B cell (primary cell): ENCODE measurements around the gene GRID1. TPM values are rescaled to one million over a fixed set of nuclear protein-coding genes. Genes with fewer than 3 reads are reported as not detected.

Experiments
- ATAC-seq: fragments of 200-7000 bp; cut with Tn5 transposase; one replicate; pipeline ENCODE4 v1.10.0; 2021; ENCODE audit warnings: low read depth, mild to moderate bottlenecking, moderate number of reproducible peaks, moderate library complexity
- CTCF ChIA-PET: fragments of 350-600 bp; sonication (Branson Sonifier 250); formaldehyde crosslinking; loops from one replicate; lab custom pipeline; 2021; ENCODE audit warnings: antibody characterized with exemption, inconsistent platforms; lab: Charles Lee
- POLR2A ChIA-PET: fragments of 350-600 bp; sonication (Branson Sonifier 250); formaldehyde crosslinking; loops from one replicate; lab custom pipeline; 2021; ENCODE audit warnings: antibody characterized with exemption; lab: Charles Lee
- DNase-seq: peaks from one replicate; pipeline ENCODE4 v3.0.0; 2013
- H2AFZ ChIP-seq: 2 replicates; pipeline ENCODE4 v1.6.1; 2012; ENCODE audit warnings: mild to moderate bottlenecking, low read depth, low read length; ENCODE audit not compliant: insufficient read depth, poor library complexity, severe bottlenecking
- H3K27ac ChIP-seq, 2 donors: 1 replicate in 1 of 2; 2 replicates in 1 of 2; pipeline ENCODE4 v1.5.1; 2012 to 2013; ENCODE audit warnings: low read length in 2 of 2, mild to moderate bottlenecking in 2 of 2, moderate library complexity in 1 of 2
- H3K27me3 ChIP-seq, 4 experiments: fragments of 200-600 bp in 1 of 4; sonication (generic) in 1 of 4; replicated peaks in 1 of 4; 1 replicate in 2 of 4; 2 replicates in 2 of 4; pipeline versions ENCODE4 v1.6.1 to v1.7.0; 2013 to 2016; ENCODE audit warnings: low read length in 3 of 4, mild to moderate bottlenecking in 2 of 4, mixed read lengths in 1 of 4, moderate library complexity in 1 of 4; ENCODE audit not compliant: insufficient read depth in 4 of 4, control insufficient read depth in 3 of 4; ENCODE audit errors: control extremely low read depth in 1 of 4
- H3K36me3 ChIP-seq, 2 experiments: replicated peaks in 1 of 2; 1 replicate in 1 of 2; 2 replicates in 1 of 2; pipeline versions ENCODE4 v1.6.1 to v1.7.1; 2013; ENCODE audit warnings: low read length in 1 of 2; ENCODE audit not compliant: insufficient read depth in 2 of 2, control insufficient read depth in 1 of 2; ENCODE audit errors: control extremely low read depth in 1 of 2, extremely low read depth in 1 of 2
- H3K4me1 ChIP-seq, 2 donors: fragments of 200-600 bp in 1 of 2; sonication (generic) in 1 of 2; 1 replicate in 1 of 2; 2 replicates in 1 of 2; pipeline versions ENCODE4 v1.5.1 to v1.6.1; 2013 to 2017; ENCODE audit warnings: low read length in 2 of 2; ENCODE audit not compliant: control insufficient read depth in 2 of 2, insufficient read depth in 2 of 2
- H3K4me2 ChIP-seq: replicated peaks from 2 replicates; pipeline ENCODE3; 2012; ENCODE audit warnings: mild to moderate bottlenecking, low read depth, low read length; ENCODE audit not compliant: poor library complexity, severe bottlenecking
- H3K4me3 ChIP-seq, 5 experiments: fragments of 200-600 bp in 1 of 5; sonication (generic) in 1 of 5; 1 replicate in 3 of 5; 2 replicates in 2 of 5; pipeline versions ENCODE4 v1.5.1 to v1.7.0; 2011 to 2016; ENCODE audit warnings: low read length in 4 of 5, mild to moderate bottlenecking in 4 of 5, low read depth in 2 of 5, control low read depth in 1 of 5, moderate library complexity in 1 of 5; ENCODE audit not compliant: insufficient read depth in 1 of 5; ENCODE audit errors: control extremely low read depth in 1 of 5, extremely low read depth in 1 of 5
- H3K79me2 ChIP-seq: fragments of 200-600 bp; sonication (generic); one replicate; pipeline ENCODE4 v1.6.0; 2016; ENCODE audit warnings: low read length; ENCODE audit not compliant: control insufficient read depth, insufficient read depth
- H3K9ac ChIP-seq: fragments of 200-600 bp; sonication (generic); 2 replicates; pipeline ENCODE4 v1.6.1; 2017; ENCODE audit warnings: mild to moderate bottlenecking, low read length, moderate library complexity
- H3K9me3 ChIP-seq, 3 donors: one replicate each; pipeline versions ENCODE4 v1.6.1 to v1.7.1; 2013; ENCODE audit warnings: low read length in 2 of 3; ENCODE audit not compliant: control insufficient read depth in 2 of 3, insufficient read depth in 1 of 3; ENCODE audit errors: control extremely low read depth in 1 of 3
- H4K20me1 ChIP-seq: 2 replicates; pipeline ENCODE4 v1.6.0; 2012; ENCODE audit warnings: mild to moderate bottlenecking, low read length; ENCODE audit not compliant: insufficient read depth, control insufficient read depth, poor library complexity, severe bottlenecking
- H3K27ac Mint-ChIP-seq: one replicate; pipeline ENCODE4 v1.8.0; 2021; ENCODE audit warnings: mixed read lengths
- H3K27me3 Mint-ChIP-seq: one replicate; pipeline ENCODE4 v1.8.0; 2021; ENCODE audit warnings: mixed read lengths
- H3K4me1 Mint-ChIP-seq: one replicate; pipeline ENCODE4 v1.8.0; 2021; ENCODE audit warnings: mixed read lengths
- H3K4me3 Mint-ChIP-seq: one replicate; pipeline ENCODE4 v1.8.0; 2021; ENCODE audit warnings: mixed read lengths
- H3K9me3 Mint-ChIP-seq: one replicate; pipeline ENCODE4 v1.8.0; 2022; ENCODE audit warnings: mixed read lengths; ENCODE audit not compliant: insufficient read depth
- CTCF ChIP-seq: fragments of 200-600 bp; IDR thresholded peaks from one replicate; pipeline ENCODE4 v1.8.0; 2022; ENCODE audit warnings: antibody characterized with exemption, mild to moderate bottlenecking
- EZH2 ChIP-seq: IDR thresholded peaks from 2 replicates; pipeline ENCODE4 v1.6.1; 2012; ENCODE audit warnings: borderline replicate concordance, low read depth, mild to moderate bottlenecking, moderate library complexity, low read length; ENCODE audit not compliant: insufficient read depth, poor library complexity, severe bottlenecking
- WGBS: methylation state at CpG from one replicate; pipeline ENCODE4 v1.1.5; 2013; ENCODE audit warnings: missing lambda C conversion rate; ENCODE audit not compliant: insufficient coverage; 5-methylcytosine and 5-hydroxymethylcytosine counted together
- intact Hi-C: fragments of 100-400 bp; cut with micrococcal nuclease; formaldehyde crosslinking; loops from one replicate; pipeline ENCODE4 v1.10.0; 2022
- polyA plus RNA-seq: library from polyadenylated mRNA; depleted of rRNA; stranded (reverse); fragments of >200 nt; gene quantifications from 2 replicates; pipeline ENCODE4 v1.2.3, GENCODE V29; 2012
- total RNA-seq, 2 donors: library from RNA; stranded (reverse); fragments of 120-200 nt in 1 of 2; gene quantifications; 1 replicate in 1 of 2; 2 replicates in 1 of 2; pipeline versions ENCODE4 v1.2.3 to v1.2.4, GENCODE V29; 2013 to 2022

The GRID1 gene
- total and polyA plus RNA-seq, 2 donors (not counting 1 experiment from before 2014, with no cell fraction given) = not detected

GRCh38 chr10:85581371-85581770 lies 785.2 kb downstream of the GRID1 start:
- Histone ChIP-seq H2AFZ (no peak overlapping the region), H3K36me3 (no peaks in the 10 kb centered on the region), H3K9ac (no peak overlapping the region), H4K20me1 (no peaks in the 10 kb centered on the region), H3K9me3 (peaks cover 0 to 2% (median 0%) of the 10 kb centered on the region in 3 donors), H3K27me3 (no peaks in the 10 kb centered on the region), H3K4me1 (no peaks in the 10 kb centered on the region), H3K4me3 (no peak overlapping the region), H3K4me2 (no peak overlapping the region), H3K27ac (no peak overlapping the region), H3K79me2 (no peaks in the 10 kb centered on the region)
- H3K4me1 Mint-ChIP-seq = no peaks in the 10 kb centered on the region
- H3K4me3 Mint-ChIP-seq = no peak overlapping the region
- ATAC-seq (no peak), DNase-seq (no peak)
- WGBS = 83% methylated on average over 1 of the region's 3 CpGs
- no peak overlapping the region for H3K27ac Mint-ChIP-seq
- peaks cover 18% of the 10 kb centered on the region for H3K27me3 Mint-ChIP-seq
- CTCF ChIA-PET = no interaction called here
- H3K9me3 Mint-ChIP-seq = no peaks in the 10 kb centered on the region
- intact Hi-C loops = no loop called here
- POLR2A ChIA-PET = no interaction called here
- TF ChIP-seq CTCF (no peak), EZH2 (no peak)

DNA sequence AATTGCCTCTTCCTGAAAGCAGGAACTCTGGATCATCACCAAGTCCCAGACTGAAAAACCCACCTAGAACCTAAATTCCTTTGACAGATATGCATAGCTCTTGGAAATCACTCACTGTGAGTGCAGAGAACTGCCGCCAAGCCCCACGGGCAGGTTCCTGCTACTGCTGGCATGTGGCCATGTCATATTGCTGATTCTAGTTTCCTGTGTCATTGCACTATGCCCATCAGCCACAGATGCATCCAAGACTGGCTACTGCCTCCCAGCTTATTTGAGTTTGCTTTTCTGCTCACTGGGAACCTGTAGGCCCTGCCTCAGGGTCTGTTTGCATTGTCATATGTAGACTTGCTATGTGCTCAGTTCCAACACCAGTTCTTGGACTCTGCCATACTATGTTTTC lies 786.0 kb downstream of the GRID1 start:
- ATAC-seq = no peak
- POLR2A ChIA-PET = no interaction called here
- H3K36me3 ChIP-seq = no peaks in the 10 kb centered on the region
- H2AFZ ChIP-seq = no peak overlapping the region
- CTCF ChIA-PET = no interaction called here
- no peak overlapping the region for H3K4me2 ChIP-seq
- intact Hi-C loops = no loop called here
- H3K4me3 ChIP-seq = no peak overlapping the region
- H3K27me3 ChIP-seq = no peaks in the 10 kb centered on the region
- H4K20me1 ChIP-seq = no peaks in the 10 kb centered on the region
- WGBS = 63% methylated on average over 2 of the region's 2 CpGs
- peaks cover 22% of the 10 kb centered on the region for H3K27me3 Mint-ChIP-seq
- no peak overlapping the region for H3K27ac ChIP-seq
- no peak overlapping the region for H3K9ac ChIP-seq
- no peaks in the 10 kb centered on the region for H3K79me2 ChIP-seq
- no peak for TF ChIP-seq CTCF
- no peak for TF ChIP-seq EZH2
- no peaks in the 10 kb centered on the region for H3K4me1 Mint-ChIP-seq
- H3K4me1 ChIP-seq = no peaks in the 10 kb centered on the region
- H3K9me3 Mint-ChIP-seq = no peaks in the 10 kb centered on the region
- H3K4me3 Mint-ChIP-seq = no peak overlapping the region
- no peak for DNase-seq
- peaks cover 0 to 2% (median 0%) of the 10 kb centered on the region in 3 donors for H3K9me3 ChIP-seq
- H3K27ac Mint-ChIP-seq = no peak overlapping the region
